H1 (cell line): ENCODE measurements around the gene ARHGEF28.

Source experiments
- EP300 ChIP-seq, 2 experiments: IDR thresholded peaks; 1 replicate in 1 of 2; 2 replicates in 1 of 2; pipeline ENCODE4 v1.6.1; 2011 to 2012; ENCODE audit warnings: low read depth in 2 of 2, low read length in 2 of 2, mild to moderate bottlenecking in 2 of 2, borderline replicate concordance in 1 of 2, inconsistent platforms in 1 of 2, moderate library complexity in 1 of 2
- HDAC2 ChIP-seq, 2 experiments: fragments of 300-600 bp in 1 of 2; sonication (generic) in 1 of 2; IDR thresholded peaks; 2 replicates each; pipeline ENCODE4 v1.6.1; 2011 to 2012; ENCODE audit warnings: low read depth in 2 of 2, low read length in 2 of 2, mild to moderate bottlenecking in 2 of 2, moderate library complexity in 2 of 2, borderline replicate concordance in 1 of 2, inconsistent platforms in 1 of 2
- POLR2AphosphoS5 ChIP-seq: IDR thresholded peaks from 2 replicates; pipeline ENCODE4 v1.6.1; 2011; ENCODE audit warnings: low read depth, low read length
- RNF2 ChIP-seq: fragments of 200-900, 300-1000 bp; sonication (generic); IDR thresholded peaks from 2 replicates; pipeline ENCODE4 v1.7.1; 2016; ENCODE audit warnings: borderline replicate concordance, low read depth, mild to moderate bottlenecking, antibody characterized with exemption, low read length; ENCODE audit not compliant: poor library complexity, severe bottlenecking; ENCODE audit errors: missing control alignments
- TF ChIP-seq, protein P1 (sequence below), 3 experiments: IDR thresholded peaks; 1 replicate in 2 of 3; 2 replicates in 1 of 3; pipeline versions ENCODE4 v1.5.1 to v1.6.1; 2011; ENCODE audit warnings: low read length in 3 of 3, mild to moderate bottlenecking in 3 of 3, inconsistent platforms in 2 of 3, low read depth in 1 of 3, moderate library complexity in 1 of 3; ENCODE audit not compliant: insufficient read depth in 1 of 3; ENCODE audit errors: control extremely low read depth in 1 of 3
- TF ChIP-seq, protein P2 (sequence below): IDR thresholded peaks from 2 replicates; pipeline ENCODE4 v1.6.1; 2012; ENCODE audit warnings: inconsistent platforms
- TF ChIP-seq, protein P3 (sequence below): IDR thresholded peaks from 2 replicates; pipeline ENCODE4 v1.6.1; 2011; ENCODE audit warnings: low read depth, mild to moderate bottlenecking, low read length; ENCODE audit not compliant: insufficient read depth
- TF ChIP-seq, protein P4 (sequence below): IDR thresholded peaks from 2 replicates; pipeline ENCODE4 v1.6.1; 2011; ENCODE audit warnings: low read length, improper control_type of control experiment

DNA sequence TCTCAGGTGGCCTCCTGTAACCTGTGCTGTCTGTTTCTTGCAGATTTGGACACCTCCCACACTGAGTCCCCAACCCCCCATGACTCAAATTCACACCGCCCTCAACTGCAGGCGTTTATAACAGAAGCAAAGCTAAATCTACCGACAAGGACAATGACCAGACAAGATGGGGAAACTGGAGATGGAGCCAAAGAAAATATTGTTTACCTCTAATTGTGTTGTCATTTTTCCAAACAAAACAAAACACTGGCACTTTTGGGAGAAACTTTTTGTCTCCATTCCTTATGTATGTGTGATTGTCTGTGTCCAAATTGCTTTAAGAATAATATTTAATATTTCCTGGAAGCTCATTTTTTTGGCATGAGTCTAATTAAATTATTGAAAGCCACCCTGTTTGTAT, 314.8 kb downstream of the ARHGEF28 start:
- TF ChIP-seq, protein P1, sequence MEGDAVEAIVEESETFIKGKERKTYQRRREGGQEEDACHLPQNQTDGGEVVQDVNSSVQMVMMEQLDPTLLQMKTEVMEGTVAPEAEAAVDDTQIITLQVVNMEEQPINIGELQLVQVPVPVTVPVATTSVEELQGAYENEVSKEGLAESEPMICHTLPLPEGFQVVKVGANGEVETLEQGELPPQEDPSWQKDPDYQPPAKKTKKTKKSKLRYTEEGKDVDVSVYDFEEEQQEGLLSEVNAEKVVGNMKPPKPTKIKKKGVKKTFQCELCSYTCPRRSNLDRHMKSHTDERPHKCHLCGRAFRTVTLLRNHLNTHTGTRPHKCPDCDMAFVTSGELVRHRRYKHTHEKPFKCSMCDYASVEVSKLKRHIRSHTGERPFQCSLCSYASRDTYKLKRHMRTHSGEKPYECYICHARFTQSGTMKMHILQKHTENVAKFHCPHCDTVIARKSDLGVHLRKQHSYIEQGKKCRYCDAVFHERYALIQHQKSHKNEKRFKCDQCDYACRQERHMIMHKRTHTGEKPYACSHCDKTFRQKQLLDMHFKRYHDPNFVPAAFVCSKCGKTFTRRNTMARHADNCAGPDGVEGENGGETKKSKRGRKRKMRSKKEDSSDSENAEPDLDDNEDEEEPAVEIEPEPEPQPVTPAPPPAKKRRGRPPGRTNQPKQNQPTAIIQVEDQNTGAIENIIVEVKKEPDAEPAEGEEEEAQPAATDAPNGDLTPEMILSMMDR (IDR thresholded peaks at IDR 0.05; ENCODE audit: control extremely low read depth in 1 of 3, insufficient read depth in 1 of 3, low read depth in 1 of 3, low read length in 3 of 3): no peak
- no peak for TF ChIP-seq RNF2
- TF ChIP-seq, protein P2, sequence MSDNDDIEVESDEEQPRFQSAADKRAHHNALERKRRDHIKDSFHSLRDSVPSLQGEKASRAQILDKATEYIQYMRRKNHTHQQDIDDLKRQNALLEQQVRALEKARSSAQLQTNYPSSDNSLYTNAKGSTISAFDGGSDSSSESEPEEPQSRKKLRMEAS: no peak
- no peak for TF ChIP-seq HDAC2 (IDR thresholded peaks at IDR 0.05; ENCODE audit: borderline replicate concordance in 1 of 2, low read depth in 2 of 2, low read length in 2 of 2)
- TF ChIP-seq, protein P3, sequence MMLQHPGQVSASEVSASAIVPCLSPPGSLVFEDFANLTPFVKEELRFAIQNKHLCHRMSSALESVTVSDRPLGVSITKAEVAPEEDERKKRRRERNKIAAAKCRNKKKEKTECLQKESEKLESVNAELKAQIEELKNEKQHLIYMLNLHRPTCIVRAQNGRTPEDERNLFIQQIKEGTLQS: no peak
- no peak for TF ChIP-seq POLR2AphosphoS5
- TF ChIP-seq, protein P4, sequence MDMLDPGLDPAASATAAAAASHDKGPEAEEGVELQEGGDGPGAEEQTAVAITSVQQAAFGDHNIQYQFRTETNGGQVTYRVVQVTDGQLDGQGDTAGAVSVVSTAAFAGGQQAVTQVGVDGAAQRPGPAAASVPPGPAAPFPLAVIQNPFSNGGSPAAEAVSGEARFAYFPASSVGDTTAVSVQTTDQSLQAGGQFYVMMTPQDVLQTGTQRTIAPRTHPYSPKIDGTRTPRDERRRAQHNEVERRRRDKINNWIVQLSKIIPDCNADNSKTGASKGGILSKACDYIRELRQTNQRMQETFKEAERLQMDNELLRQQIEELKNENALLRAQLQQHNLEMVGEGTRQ: no peak
- no peak for TF ChIP-seq EP300 (IDR thresholded peaks at IDR 0.05; ENCODE audit: borderline replicate concordance in 1 of 2, low read depth in 2 of 2, low read length in 2 of 2)
